ENCODE data around the gene VASN.

VASN gene

DNA sequence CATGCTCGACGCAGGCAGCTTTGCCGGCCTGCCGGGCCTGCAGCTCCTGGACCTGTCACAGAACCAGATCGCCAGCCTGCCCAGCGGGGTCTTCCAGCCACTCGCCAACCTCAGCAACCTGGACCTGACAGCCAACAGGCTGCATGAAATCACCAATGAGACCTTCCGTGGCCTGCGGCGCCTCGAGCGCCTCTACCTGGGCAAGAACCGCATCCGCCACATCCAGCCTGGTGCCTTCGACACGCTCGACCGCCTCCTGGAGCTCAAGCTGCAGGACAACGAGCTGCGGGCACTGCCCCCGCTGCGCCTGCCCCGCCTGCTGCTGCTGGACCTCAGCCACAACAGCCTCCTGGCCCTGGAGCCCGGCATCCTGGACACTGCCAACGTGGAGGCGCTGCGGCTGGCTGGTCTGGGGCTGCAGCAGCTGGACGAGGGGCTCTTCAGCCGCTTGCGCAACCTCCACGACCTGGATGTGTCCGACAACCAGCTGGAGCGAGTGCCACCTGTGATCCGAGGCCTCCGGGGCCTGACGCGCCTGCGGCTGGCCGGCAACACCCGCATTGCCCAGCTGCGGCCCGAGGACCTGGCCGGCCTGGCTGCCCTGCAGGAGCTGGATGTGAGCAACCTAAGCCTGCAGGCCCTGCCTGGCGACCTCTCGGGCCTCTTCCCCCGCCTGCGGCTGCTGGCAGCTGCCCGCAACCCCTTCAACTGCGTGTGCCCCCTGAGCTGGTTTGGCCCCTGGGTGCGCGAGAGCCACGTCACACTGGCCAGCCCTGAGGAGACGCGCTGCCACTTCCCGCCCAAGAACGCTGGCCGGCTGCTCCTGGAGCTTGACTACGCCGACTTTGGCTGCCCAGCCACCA, 9.7 kb downstream of the VASN start:
- TF ChIP-seq CTCF (IDR thresholded peaks at IDR 0.05; ENCODE audit: extremely low read depth, insufficient read depth, missing control alignments) = no peak
- in situ Hi-C loops (cut with MboI; ENCODE audit: low pct_unique_long_range_greater_than_20kb, low sequenced_read_pairs, unreplicated experiment) = no loop called here
- DNase-seq (ENCODE audit: low spot score) = no peak

DNA sequence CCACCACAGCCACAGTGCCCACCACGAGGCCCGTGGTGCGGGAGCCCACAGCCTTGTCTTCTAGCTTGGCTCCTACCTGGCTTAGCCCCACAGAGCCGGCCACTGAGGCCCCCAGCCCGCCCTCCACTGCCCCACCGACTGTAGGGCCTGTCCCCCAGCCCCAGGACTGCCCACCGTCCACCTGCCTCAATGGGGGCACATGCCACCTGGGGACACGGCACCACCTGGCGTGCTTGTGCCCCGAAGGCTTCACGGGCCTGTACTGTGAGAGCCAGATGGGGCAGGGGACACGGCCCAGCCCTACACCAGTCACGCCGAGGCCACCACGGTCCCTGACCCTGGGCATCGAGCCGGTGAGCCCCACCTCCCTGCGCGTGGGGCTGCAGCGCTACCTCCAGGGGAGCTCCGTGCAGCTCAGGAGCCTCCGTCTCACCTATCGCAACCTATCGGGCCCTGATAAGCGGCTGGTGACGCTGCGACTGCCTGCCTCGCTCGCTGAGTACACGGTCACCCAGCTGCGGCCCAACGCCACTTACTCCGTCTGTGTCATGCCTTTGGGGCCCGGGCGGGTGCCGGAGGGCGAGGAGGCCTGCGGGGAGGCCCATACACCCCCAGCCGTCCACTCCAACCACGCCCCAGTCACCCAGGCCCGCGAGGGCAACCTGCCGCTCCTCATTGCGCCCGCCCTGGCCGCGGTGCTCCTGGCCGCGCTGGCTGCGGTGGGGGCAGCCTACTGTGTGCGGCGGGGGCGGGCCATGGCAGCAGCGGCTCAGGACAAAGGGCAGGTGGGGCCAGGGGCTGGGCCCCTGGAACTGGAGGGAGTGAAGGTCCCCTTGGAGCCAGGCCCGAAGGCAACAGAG, 10.5 kb downstream of the VASN start:
- in situ Hi-C loops (cut with MboI; ENCODE audit: low pct_unique_long_range_greater_than_20kb, low sequenced_read_pairs, unreplicated experiment) = no loop called here
- no peak for TF ChIP-seq CTCF (IDR thresholded peaks at IDR 0.05; ENCODE audit: extremely low read depth, insufficient read depth, missing control alignments)
- no peak for DNase-seq (ENCODE audit: low spot score)

GRCh38 chr16:4382795-4383357, 11.2 kb downstream of the VASN start:
- no peak for DNase-seq (ENCODE audit: low spot score)
- in situ Hi-C loops (cut with MboI; ENCODE audit: low pct_unique_long_range_greater_than_20kb, low sequenced_read_pairs, unreplicated experiment) = no loop called here
- no peak for TF ChIP-seq CTCF (IDR thresholded peaks at IDR 0.05; ENCODE audit: extremely low read depth, insufficient read depth, missing control alignments)

DNA sequence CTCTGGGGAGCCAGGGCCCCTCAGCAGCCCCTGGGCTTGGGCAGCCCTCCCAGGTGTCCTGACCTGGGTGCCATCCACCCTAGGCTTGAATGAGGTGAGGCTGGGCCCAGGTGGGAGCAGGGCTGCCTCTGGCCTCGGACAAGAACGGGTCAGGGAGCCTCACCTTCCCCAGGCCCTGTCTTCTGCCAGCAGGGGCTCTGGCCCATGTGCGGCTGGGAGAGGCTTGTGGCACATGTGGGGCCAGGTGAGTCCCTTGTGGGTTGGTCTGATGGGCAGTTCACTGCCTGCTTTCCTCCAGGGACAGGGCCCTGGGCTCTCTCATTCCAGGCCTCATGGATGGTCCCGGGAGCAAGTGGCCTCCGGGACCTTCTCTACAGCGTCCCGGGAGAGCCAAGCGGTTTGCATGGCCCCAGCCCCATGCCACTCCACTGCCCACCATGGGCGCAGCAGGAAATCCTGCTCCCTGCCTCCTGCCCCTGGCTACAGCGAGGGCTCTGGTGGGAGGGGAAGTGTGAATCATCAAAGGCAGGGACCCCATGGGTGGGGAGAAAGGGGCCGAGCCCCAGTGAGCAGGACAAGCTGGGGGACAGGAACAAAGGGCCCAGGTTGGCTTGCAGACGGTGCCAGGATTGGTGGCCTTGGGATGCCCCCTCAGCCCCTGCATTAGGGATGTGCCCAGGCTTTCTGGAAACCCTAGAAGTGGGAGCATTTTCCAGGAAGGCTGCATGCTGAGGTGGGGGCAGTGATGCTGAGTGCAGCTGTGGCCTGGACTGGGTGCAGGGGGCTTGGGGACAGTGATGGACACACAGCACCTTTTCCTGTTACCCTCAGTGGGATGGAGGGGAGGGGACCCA, 12.2 kb downstream of the VASN start:
- in situ Hi-C loops (cut with MboI; ENCODE audit: low pct_unique_long_range_greater_than_20kb, low sequenced_read_pairs, unreplicated experiment) = no loop called here
- no peak for DNase-seq (ENCODE audit: low spot score)
- no peak for TF ChIP-seq CTCF (IDR thresholded peaks at IDR 0.05; ENCODE audit: extremely low read depth, insufficient read depth, missing control alignments)

DNA sequence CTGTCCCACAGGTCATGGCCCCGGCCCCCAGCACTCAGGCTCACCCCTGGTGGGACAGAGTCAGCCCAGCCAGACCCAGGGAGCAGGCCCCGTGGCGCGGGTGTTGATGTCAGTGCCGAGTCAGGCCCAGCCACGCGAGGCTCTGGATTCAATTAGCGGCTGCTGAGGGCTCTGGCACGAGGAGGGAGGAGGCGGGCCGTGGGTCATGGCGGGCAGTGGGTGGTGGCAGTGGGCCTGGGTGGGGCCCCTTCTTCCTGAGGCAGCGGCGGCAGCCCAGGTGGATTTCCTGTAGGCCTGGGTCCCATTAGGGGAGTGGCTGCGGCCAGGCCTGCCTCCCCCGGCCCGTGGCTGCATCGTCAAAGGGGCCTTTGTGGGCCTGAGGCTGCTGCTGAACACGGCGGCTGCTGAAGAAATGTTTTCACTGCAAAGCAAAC, 12.9 kb downstream of the VASN start:
- no peak for TF ChIP-seq CTCF (IDR thresholded peaks at IDR 0.05; ENCODE audit: extremely low read depth, insufficient read depth, missing control alignments)
- no peak for DNase-seq (ENCODE audit: low spot score)
- in situ Hi-C loops (cut with MboI; ENCODE audit: low pct_unique_long_range_greater_than_20kb, low sequenced_read_pairs, unreplicated experiment) = no loop called here
